Measurements from ENCODE around the gene GPR132. TPM values are rescaled to one million over a fixed set of nuclear protein-coding genes. Genes with fewer than 3 reads are reported as not detected.

Gene GPR132
- total RNA-seq, 2 experiments from 2014 or later, result 64.4 to 66.7 TPM

DNA sequence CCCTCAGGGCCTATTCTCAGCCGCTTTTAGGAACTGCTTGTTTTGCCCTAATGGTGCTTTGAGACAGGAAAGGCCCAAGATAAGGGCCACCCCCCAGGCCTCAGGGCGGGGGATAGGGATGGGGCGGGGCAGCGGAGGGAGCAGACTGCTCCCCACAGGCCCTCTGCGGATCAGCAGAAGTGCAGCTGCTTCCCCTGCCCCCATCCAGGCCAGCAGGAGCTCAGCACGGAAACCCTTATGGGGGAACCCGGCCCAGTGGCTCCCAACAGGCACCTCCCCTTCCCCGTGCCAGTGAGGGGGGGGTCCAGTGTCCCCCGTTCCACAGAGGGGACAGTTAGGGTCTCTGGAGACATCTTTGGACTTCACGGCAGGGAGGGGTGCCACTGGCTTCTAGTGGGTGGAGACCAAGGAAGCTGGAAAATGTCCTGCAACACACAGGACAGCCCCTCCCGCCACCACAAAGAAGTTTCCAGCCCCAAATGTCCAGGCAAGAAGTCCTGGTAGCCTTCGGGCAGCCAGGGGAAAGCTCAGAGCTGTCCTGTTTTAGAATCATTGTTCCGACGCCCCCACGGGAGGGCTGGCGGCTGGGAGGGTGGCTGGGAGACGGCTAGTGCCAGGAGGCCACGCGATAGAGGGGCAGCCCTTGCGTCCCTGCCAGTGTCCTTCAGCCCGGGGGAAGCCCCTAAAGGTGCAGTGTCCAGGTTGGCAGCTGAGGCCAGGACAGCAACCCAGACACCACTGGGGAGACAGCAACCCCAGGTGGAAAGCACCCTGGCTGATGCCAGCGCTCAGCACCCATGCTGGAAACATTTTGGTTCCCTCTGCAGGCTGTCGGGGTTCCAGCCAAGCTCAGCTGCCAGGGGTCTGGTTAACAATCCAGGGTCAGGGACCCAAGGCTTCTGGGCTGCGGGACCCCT is 10.4 kb upstream of the GPR132 start:
- H3K36me3 ChIP-seq (ENCODE audit: insufficient read depth, low read length), result no peaks in the 10 kb centered on the region
- no peaks in the 10 kb centered on the region for H3K27me3 ChIP-seq (ENCODE audit: control insufficient read depth in 1 of 2, insufficient read depth in 2 of 2, low read length in 2 of 2)
- Mint-ChIP-seq H3K27me3 (no peaks in the 10 kb centered on the region), H3K36me3 (ENCODE audit: low read depth) (no peaks in the 10 kb centered on the region), H3K27ac (no peak overlapping the region), H3K4me3 (no peak overlapping the region), H3K9me3 (no peaks in the 10 kb centered on the region), H3K4me1 (ENCODE audit: low read depth) (peaks cover 34% of the 10 kb centered on the region)
- DNase-seq, result peak in 5 of 14 experiments; percentile 42 to 59 (median 46)
- H3K9me3 ChIP-seq (ENCODE audit: control insufficient read depth in 1 of 2, insufficient read depth in 1 of 2, low read length in 2 of 2), result no peaks in the 10 kb centered on the region
- no peak overlapping the region for H3K27ac ChIP-seq (ENCODE audit: low read depth in 1 of 2, low read length in 2 of 2)
- intact Hi-C loops (cut with DNase I, micrococcal nuclease), result no loop called here
- TF ChIP-seq, protein P1, sequence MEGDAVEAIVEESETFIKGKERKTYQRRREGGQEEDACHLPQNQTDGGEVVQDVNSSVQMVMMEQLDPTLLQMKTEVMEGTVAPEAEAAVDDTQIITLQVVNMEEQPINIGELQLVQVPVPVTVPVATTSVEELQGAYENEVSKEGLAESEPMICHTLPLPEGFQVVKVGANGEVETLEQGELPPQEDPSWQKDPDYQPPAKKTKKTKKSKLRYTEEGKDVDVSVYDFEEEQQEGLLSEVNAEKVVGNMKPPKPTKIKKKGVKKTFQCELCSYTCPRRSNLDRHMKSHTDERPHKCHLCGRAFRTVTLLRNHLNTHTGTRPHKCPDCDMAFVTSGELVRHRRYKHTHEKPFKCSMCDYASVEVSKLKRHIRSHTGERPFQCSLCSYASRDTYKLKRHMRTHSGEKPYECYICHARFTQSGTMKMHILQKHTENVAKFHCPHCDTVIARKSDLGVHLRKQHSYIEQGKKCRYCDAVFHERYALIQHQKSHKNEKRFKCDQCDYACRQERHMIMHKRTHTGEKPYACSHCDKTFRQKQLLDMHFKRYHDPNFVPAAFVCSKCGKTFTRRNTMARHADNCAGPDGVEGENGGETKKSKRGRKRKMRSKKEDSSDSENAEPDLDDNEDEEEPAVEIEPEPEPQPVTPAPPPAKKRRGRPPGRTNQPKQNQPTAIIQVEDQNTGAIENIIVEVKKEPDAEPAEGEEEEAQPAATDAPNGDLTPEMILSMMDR (IDR thresholded peaks at IDR 0.05), result no peak
- H3K4me3 ChIP-seq (ENCODE audit: low read length), result no peak overlapping the region
- ChIA-PET POLR2A (interaction anchor here (1.3 to 6.2 kb wide), 4 partner anchors 11 to 54 kb away, joined by 3 to 62 read pairs (median 17); partner anchors contain the start of genes CDCA4 and GPR132), CTCF (interaction anchor here (1.3 to 1.6 kb wide), 2 partner anchors 11 to 15 kb away, joined by 4 to 7 read pairs; no protein-coding TSS in a partner anchor)
- H3K4me1 ChIP-seq (ENCODE audit: insufficient read depth, low read length), result peaks cover 42% of the 10 kb centered on the region
- peak; percentile 64 for ATAC-seq (ENCODE audit: poor library complexity)

DNA sequence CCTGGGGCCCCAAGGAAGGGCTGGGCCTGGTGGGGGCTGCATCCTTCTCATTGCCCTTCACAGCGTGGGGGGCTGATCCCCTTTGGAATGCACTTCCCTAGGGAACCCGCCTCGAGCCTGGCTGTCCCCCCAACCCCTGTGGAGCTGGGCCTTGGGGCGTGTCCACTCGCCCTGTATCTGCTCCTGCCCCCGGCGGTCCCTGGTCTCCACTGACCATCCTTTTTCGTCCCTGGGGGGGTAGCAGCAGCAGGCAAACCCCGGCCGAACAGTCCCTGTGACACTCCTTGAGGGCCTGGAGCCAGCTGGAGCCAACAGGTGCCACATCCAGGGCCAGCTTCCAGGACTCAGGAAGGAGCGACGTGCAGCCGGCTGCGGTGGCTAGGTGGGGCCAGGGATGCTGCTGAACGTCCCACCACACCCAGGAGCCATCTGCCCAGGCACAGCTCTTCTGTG is 9.4 kb upstream of the GPR132 start:
- ATAC-seq (ENCODE audit: poor library complexity) (no peak), DNase-seq (peak in 1 of 14 experiments; percentile 19)
- H3K4me3 ChIP-seq (ENCODE audit: low read length), result no peak overlapping the region
- ChIA-PET POLR2A (interaction anchor here (5.7 to 6.2 kb wide), 2 partner anchors 11 to 12 kb away, joined by 29 to 62 read pairs; partner anchors contain the start of gene GPR132), CTCF (interaction anchor here (1.2 kb wide), 1 partner anchor 12 kb away, joined by 5 read pairs; no protein-coding TSS in a partner anchor)
- H3K4me3 Mint-ChIP-seq, result no peak overlapping the region
- H3K9me3 ChIP-seq (ENCODE audit: control insufficient read depth in 1 of 2, insufficient read depth in 1 of 2, low read length in 2 of 2), result no peaks in the 10 kb centered on the region
- H3K9me3 Mint-ChIP-seq, result no peaks in the 10 kb centered on the region
- no peaks in the 10 kb centered on the region for H3K27me3 Mint-ChIP-seq
- peaks cover 44% of the 10 kb centered on the region for H3K4me1 Mint-ChIP-seq (ENCODE audit: low read depth)
- TF ChIP-seq, protein P1 (IDR thresholded peaks at IDR 0.05), result no peak
- H3K4me1 ChIP-seq (ENCODE audit: insufficient read depth, low read length), result peaks cover 52% of the 10 kb centered on the region
- no peak overlapping the region for H3K27ac ChIP-seq (ENCODE audit: low read depth in 1 of 2, low read length in 2 of 2)
- H3K27me3 ChIP-seq (ENCODE audit: control insufficient read depth in 1 of 2, insufficient read depth in 2 of 2, low read length in 2 of 2), result no peaks in the 10 kb centered on the region
- H3K36me3 ChIP-seq (ENCODE audit: insufficient read depth, low read length), result no peaks in the 10 kb centered on the region
- intact Hi-C loops (cut with DNase I, micrococcal nuclease), result no loop called here
- H3K27ac Mint-ChIP-seq, result no peak overlapping the region
- H3K36me3 Mint-ChIP-seq (ENCODE audit: low read depth), result no peaks in the 10 kb centered on the region

DNA sequence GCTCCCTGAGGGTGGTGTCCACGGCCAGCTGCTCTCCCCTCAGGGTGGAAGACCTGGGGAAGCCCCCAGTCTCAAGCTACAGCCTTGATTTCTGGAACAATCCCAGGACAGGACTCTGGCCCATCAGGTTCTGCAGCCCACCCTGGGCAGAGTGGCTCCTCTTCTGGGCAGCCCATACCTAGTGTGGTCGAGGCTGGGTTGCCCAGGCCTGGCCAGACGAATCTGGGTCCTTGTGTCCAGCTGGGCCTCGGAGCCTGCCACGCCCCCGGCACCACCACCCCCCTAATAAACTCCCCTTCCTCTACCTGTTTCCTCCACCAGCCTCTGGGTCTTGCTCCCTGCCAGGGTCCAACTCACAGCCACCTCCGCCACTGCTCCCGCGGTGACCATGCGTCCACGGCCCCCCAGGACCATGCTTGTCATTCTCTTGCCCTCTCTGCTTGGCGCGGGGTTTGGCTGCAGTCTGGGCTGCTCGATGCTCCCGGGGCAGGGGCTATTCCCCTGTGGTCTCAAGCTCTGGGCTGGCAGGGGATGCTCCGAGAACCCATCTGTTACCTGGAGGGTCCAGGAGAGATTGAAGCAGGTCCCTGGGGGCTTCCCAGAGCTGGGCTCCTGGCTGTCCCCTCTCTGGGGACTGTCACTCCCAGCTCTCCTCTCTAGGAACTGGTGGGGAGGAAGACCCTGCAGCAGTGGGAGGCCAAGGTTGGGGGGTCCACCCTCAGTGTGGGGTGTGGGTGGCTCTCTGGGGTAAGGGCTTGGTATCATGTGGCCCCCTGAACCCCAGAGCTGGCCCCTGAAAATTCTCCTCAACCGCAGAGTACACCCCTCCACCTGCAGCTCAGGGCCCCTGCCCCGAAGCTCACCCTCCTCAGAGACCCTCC is 8.7 kb upstream of the GPR132 start:
- H3K36me3 Mint-ChIP-seq (ENCODE audit: low read depth), result no peaks in the 10 kb centered on the region
- no peak overlapping the region for H3K27ac Mint-ChIP-seq

More for the DNA sequence above, 8.7 kb upstream of the GPR132 start:
- no peaks in the 10 kb centered on the region for H3K27me3 Mint-ChIP-seq
- Histone ChIP-seq H3K4me1 (ENCODE audit: insufficient read depth, low read length) (peaks cover 58% of the 10 kb centered on the region), H3K27me3 (ENCODE audit: control insufficient read depth in 1 of 2, insufficient read depth in 2 of 2, low read length in 2 of 2) (no peaks in the 10 kb centered on the region), H3K9me3 (ENCODE audit: control insufficient read depth in 1 of 2, insufficient read depth in 1 of 2, low read length in 2 of 2) (no peaks in the 10 kb centered on the region), H3K4me3 (ENCODE audit: low read length) (no peak overlapping the region), H3K27ac (ENCODE audit: low read depth in 1 of 2, low read length in 2 of 2) (no peak overlapping the region), H3K36me3 (ENCODE audit: insufficient read depth, low read length) (no peaks in the 10 kb centered on the region)
- POLR2A ChIA-PET, result interaction anchor here (5.7 to 6.2 kb wide), 2 partner anchors 10 to 12 kb away, joined by 29 to 62 read pairs; partner anchors contain the start of gene GPR132
- CTCF ChIA-PET, result interaction anchor here (0.7 to 1.3 kb wide), 3 partner anchors 13 to 98 kb away, joined by 3 to 5 read pairs (median 3); no protein-coding TSS in a partner anchor
- H3K4me1 Mint-ChIP-seq (ENCODE audit: low read depth), result peaks cover 48% of the 10 kb centered on the region
- intact Hi-C loops (cut with DNase I, micrococcal nuclease), result no loop called here
- H3K4me3 Mint-ChIP-seq, result no peak overlapping the region
- ATAC-seq (ENCODE audit: poor library complexity), result no peak
- TF ChIP-seq, protein P1 (IDR thresholded peaks at IDR 0.05), result no peak
- H3K9me3 Mint-ChIP-seq, result no peaks in the 10 kb centered on the region
- no peak for DNase-seq
